Stimulated activated CD4-positive, alpha-beta T cell treated with anti-CD3 and anti-CD28 coated beads, Interleukin-12 subunit alpha, Interleukin-12 subunit beta, amount 100 ng/mL, for 48 hours (primary cell): ENCODE measurements around the gene TASP1.

ENCODE experiments used
- DNase-seq, 3 donors: peaks; one replicate each; pipeline ENCODE4 v3.0.0-alpha.2; 2020; ENCODE audit warnings: low read depth in 2 of 3, low spot score in 1 of 3

TASP1 gene

GRCh38 chr20:13355411-13355810 is 283.3 kb downstream of the TASP1 start:
- DNase-seq, result no peak

- no peak for DNase-seq
Observed at GRCh38 chr20:13353261-13353945, 285.3 kb downstream of the TASP1 start.

- DNase-seq, result no peak
Observed at GRCh38 chr20:13349235-13349604, 289.5 kb downstream of the TASP1 start.

- no peak for DNase-seq
Observed at GRCh38 chr20:13348311-13349234, 290.2 kb downstream of the TASP1 start.

- no peak for DNase-seq
Observed at GRCh38 chr20:13344671-13345070, 294.1 kb downstream of the TASP1 start.

- DNase-seq, result no peak
Observed at GRCh38 chr20:13342469-13343242, 296.1 kb downstream of the TASP1 start.

- no peak for DNase-seq
Observed at GRCh38 chr20:13341737-13342393, 296.9 kb downstream of the TASP1 start.

GRCh38 chr20:13340088-13340487 is 298.6 kb downstream of the TASP1 start:
- DNase-seq, result no peak
